Tibial artery (tissue), 4 donors: Measurements from ENCODE around the gene SPTA1.

Experiments
- DNase-seq, 2 donors: peaks; one replicate each; pipeline ENCODE4 v3.0.0-alpha.2; 2019
- H3K27ac ChIP-seq, 2 donors: fragments of 200-600 bp; sonication (generic) in 1 of 2; 1 replicate in 1 of 2; 2 replicates in 1 of 2; pipeline ENCODE4 v1.5.1; 2018 to 2019; ENCODE audit warnings: mild to moderate bottlenecking in 1 of 2
- H3K27me3 ChIP-seq, 2 donors: fragments of 200-600 bp; sonication (generic) in 1 of 2; one replicate each; pipeline versions ENCODE4 v1.5.1 to v1.6.0; 2016 to 2019
- H3K36me3 ChIP-seq, 3 donors: fragments of 200-600 bp; sonication (generic) in 2 of 3; one replicate each; pipeline ENCODE4 v1.5.1; 2016 to 2019; ENCODE audit warnings: mild to moderate bottlenecking in 2 of 3
- H3K4me1 ChIP-seq, 4 donors: fragments of 200-600 bp; sonication (generic) in 2 of 4; 1 replicate in 3 of 4; 2 replicates in 1 of 4; pipeline ENCODE4 v1.5.1; 2016 to 2019
- H3K4me3 ChIP-seq, 2 donors: fragments of 200-600 bp; sonication (generic) in 1 of 2; 1 replicate in 1 of 2; 2 replicates in 1 of 2; pipeline ENCODE4 v1.5.1; 2018 to 2019; ENCODE audit warnings: mild to moderate bottlenecking in 2 of 2
- H3K9me3 ChIP-seq, 3 donors: fragments of 200-600 bp; sonication (generic) in 1 of 3; one replicate each; pipeline ENCODE4 v1.5.1; 2016 to 2019
- CTCF ChIP-seq, 2 experiments: fragments of 200-600 bp in 1 of 2; fragments of 450-650 bp in 1 of 2; IDR thresholded peaks; one replicate each; pipeline ENCODE4 v1.5.1; 2017 to 2019; ENCODE audit warnings: antibody characterized with exemption in 2 of 2, mild to moderate bottlenecking in 1 of 2, moderate library complexity in 1 of 2
- intact Hi-C: fragments of 100-400 bp; cut with DNase I; formaldehyde crosslinking; loops from one replicate; pipeline ENCODE4 v1.15.0; 2023; ENCODE audit warnings: low total_unique reads

SPTA1 gene

GRCh38 chr1:158686111-158687009 lies at the start of gene SPTA1:
TSS of gene SPTA1 (minus strand) at chr1:158686715. CDS start at chr1:158686517, 198 bp downstream.
- no peaks in the 10 kb centered on the region for H3K27me3 ChIP-seq
- no peaks in the 10 kb centered on the region for H3K9me3 ChIP-seq
- TF ChIP-seq CTCF (IDR thresholded peaks at IDR 0.05): no peak
- H3K4me3 ChIP-seq: no peak within 1 kb of the TSS
- intact Hi-C loops: no loop called here
- H3K4me1 ChIP-seq: no peaks in the 10 kb centered on the region
- no peak for DNase-seq
- H3K36me3 ChIP-seq: no peaks in the 10 kb centered on the region
- no peak within 1 kb of the TSS for H3K27ac ChIP-seq

- Histone ChIP-seq H3K4me1 (peaks cover 0 to 8% (median 0%) of the 10 kb centered on the region in 4 donors), H3K9me3 (no peaks in the 10 kb centered on the region), H3K27me3 (no peaks in the 10 kb centered on the region), H3K27ac (no peak overlapping the region), H3K4me3 (no peak overlapping the region), H3K36me3 (no peaks in the 10 kb centered on the region)
- no peak for DNase-seq
- intact Hi-C loops: no loop called here
- TF ChIP-seq CTCF (IDR thresholded peaks at IDR 0.05): no peak
Measured at GRCh38 chr1:158735848-158736247, 49.3 kb upstream of the SPTA1 start.

- no peaks in the 10 kb centered on the region for H3K36me3 ChIP-seq
- intact Hi-C loops: no loop called here
- H3K27me3 ChIP-seq: no peaks in the 10 kb centered on the region
- no peak overlapping the region for H3K4me3 ChIP-seq
- H3K9me3 ChIP-seq: no peaks in the 10 kb centered on the region
- H3K27ac ChIP-seq: no peak overlapping the region
- TF ChIP-seq CTCF (IDR thresholded peaks at IDR 0.05): no peak
- H3K4me1 ChIP-seq: peaks cover 0 to 15% (median 0%) of the 10 kb centered on the region in 4 donors
- DNase-seq: no peak
Measured at GRCh38 chr1:158732524-158732923, 46.0 kb upstream of the SPTA1 start.

GRCh38 chr1:158731707-158732106 lies 45.2 kb upstream of the SPTA1 start:
- no peaks in the 10 kb centered on the region for H3K9me3 ChIP-seq
- no peaks in the 10 kb centered on the region for H3K27me3 ChIP-seq
- no peak overlapping the region for H3K4me3 ChIP-seq
- TF ChIP-seq CTCF (IDR thresholded peaks at IDR 0.05): no peak
- no peak overlapping the region for H3K27ac ChIP-seq
- H3K4me1 ChIP-seq: peaks cover 0 to 15% (median 0%) of the 10 kb centered on the region in 4 donors
- DNase-seq: no peak
- intact Hi-C loops: no loop called here
- no peaks in the 10 kb centered on the region for H3K36me3 ChIP-seq

GRCh38 chr1:158730453-158730852 lies 43.9 kb upstream of the SPTA1 start:
- no peak for TF ChIP-seq CTCF (IDR thresholded peaks at IDR 0.05)
- no peaks in the 10 kb centered on the region for H3K27me3 ChIP-seq
- no peak overlapping the region for H3K27ac ChIP-seq
- DNase-seq: no peak
- intact Hi-C loops: no loop called here
- no peaks in the 10 kb centered on the region for H3K36me3 ChIP-seq
- peaks cover 0 to 11% (median 0%) of the 10 kb centered on the region in 4 donors for H3K4me1 ChIP-seq
- no peak overlapping the region for H3K4me3 ChIP-seq
- H3K9me3 ChIP-seq: no peaks in the 10 kb centered on the region
